ENCODE data around the gene C13orf46. TPM values are rescaled to one million over a fixed set of nuclear protein-coding genes. Genes with fewer than 3 reads are reported as not detected.

Gene C13orf46
- total RNA-seq, 1 donor from 2014 or later, result 0.61 TPM

GRCh38 chr13:114002771-114003321 is 29.0 kb upstream of the C13orf46 start:
- H3K4me1 Mint-ChIP-seq, result no peaks in the 10 kb centered on the region
- no peaks in the 10 kb centered on the region for H3K27me3 Mint-ChIP-seq
- H3K36me3 Mint-ChIP-seq (ENCODE audit: low read depth), result peaks cover 20% of the 10 kb centered on the region
- intact Hi-C loops (cut with micrococcal nuclease), result no loop called here
- DNase-seq, result no peak
- H3K9me3 Mint-ChIP-seq, result no peaks in the 10 kb centered on the region
- H3K27ac Mint-ChIP-seq, result no peak overlapping the region
- H3K4me3 Mint-ChIP-seq, result no peak overlapping the region

GRCh38 chr13:114002009-114002544 is 28.2 kb upstream of the C13orf46 start:
- no peak for DNase-seq
- intact Hi-C loops (cut with micrococcal nuclease), result no loop called here
- no peaks in the 10 kb centered on the region for H3K9me3 Mint-ChIP-seq
- no peak overlapping the region for H3K27ac Mint-ChIP-seq
- no peaks in the 10 kb centered on the region for H3K27me3 Mint-ChIP-seq
- H3K4me3 Mint-ChIP-seq, result no peak overlapping the region
- no peaks in the 10 kb centered on the region for H3K4me1 Mint-ChIP-seq
- H3K36me3 Mint-ChIP-seq (ENCODE audit: low read depth), result peaks cover 27% of the 10 kb centered on the region

- Mint-ChIP-seq H3K27ac (no peak overlapping the region), H3K27me3 (no peaks in the 10 kb centered on the region), H3K4me1 (no peaks in the 10 kb centered on the region), H3K4me3 (no peak overlapping the region), H3K36me3 (ENCODE audit: low read depth) (peaks cover 27% of the 10 kb centered on the region), H3K9me3 (no peaks in the 10 kb centered on the region)
- no peak for DNase-seq
- intact Hi-C loops (cut with micrococcal nuclease), result no loop called here
Measured at GRCh38 chr13:114001331-114002008, 27.6 kb upstream of the C13orf46 start.

GRCh38 chr13:114000151-114001040 is 26.5 kb upstream of the C13orf46 start:
- Mint-ChIP-seq H3K27me3 (no peaks in the 10 kb centered on the region), H3K9me3 (no peaks in the 10 kb centered on the region), H3K27ac (no peak overlapping the region), H3K4me1 (no peaks in the 10 kb centered on the region), H3K36me3 (ENCODE audit: low read depth) (peaks cover 27% of the 10 kb centered on the region), H3K4me3 (no peak overlapping the region)
- no peak for DNase-seq
- intact Hi-C loops (cut with micrococcal nuclease), result no loop called here

GRCh38 chr13:113999618-113999910 is 25.7 kb upstream of the C13orf46 start:
- H3K36me3 Mint-ChIP-seq (ENCODE audit: low read depth), result peaks cover 25% of the 10 kb centered on the region

GRCh38 chr13:113998781-113999617 is 25.1 kb upstream of the C13orf46 start:
- DNase-seq, result no peak
- Mint-ChIP-seq H3K27ac (no peak overlapping the region), H3K27me3 (no peaks in the 10 kb centered on the region), H3K9me3 (no peaks in the 10 kb centered on the region), H3K4me1 (no peaks in the 10 kb centered on the region), H3K4me3 (no peak overlapping the region), H3K36me3 (ENCODE audit: low read depth) (peaks cover 30% of the 10 kb centered on the region)
- intact Hi-C loops (cut with micrococcal nuclease), result no loop called here

More at GRCh38 chr13:113999618-113999910, 25.7 kb upstream of the C13orf46 start:
- Mint-ChIP-seq H3K4me3 (no peak overlapping the region), H3K9me3 (no peaks in the 10 kb centered on the region), H3K4me1 (no peaks in the 10 kb centered on the region), H3K27ac (no peak overlapping the region), H3K27me3 (no peaks in the 10 kb centered on the region)
- intact Hi-C loops (cut with micrococcal nuclease), result no loop called here
- no peak for DNase-seq

GRCh38 chr13:113997845-113998751 is 24.2 kb upstream of the C13orf46 start:
- intact Hi-C loops (cut with micrococcal nuclease), result no loop called here
- no peak overlapping the region for H3K27ac Mint-ChIP-seq
- H3K27me3 Mint-ChIP-seq, result no peaks in the 10 kb centered on the region
- no peaks in the 10 kb centered on the region for H3K9me3 Mint-ChIP-seq
- H3K4me1 Mint-ChIP-seq, result no peaks in the 10 kb centered on the region
- H3K4me3 Mint-ChIP-seq, result no peak overlapping the region
- peaks cover 30% of the 10 kb centered on the region for H3K36me3 Mint-ChIP-seq (ENCODE audit: low read depth)
- no peak for DNase-seq

GRCh38 chr13:113996912-113997745 is 23.3 kb upstream of the C13orf46 start:
- no peaks in the 10 kb centered on the region for H3K4me1 Mint-ChIP-seq
- H3K4me3 Mint-ChIP-seq, result no peak overlapping the region
- H3K27ac Mint-ChIP-seq, result no peak overlapping the region
- H3K27me3 Mint-ChIP-seq, result no peaks in the 10 kb centered on the region
- H3K9me3 Mint-ChIP-seq, result no peaks in the 10 kb centered on the region
- no peak for DNase-seq
- H3K36me3 Mint-ChIP-seq (ENCODE audit: low read depth), result peaks cover 39% of the 10 kb centered on the region
- intact Hi-C loops (cut with micrococcal nuclease), result no loop called here

- no peaks in the 10 kb centered on the region for H3K9me3 Mint-ChIP-seq
- peaks cover 44% of the 10 kb centered on the region for H3K36me3 Mint-ChIP-seq (ENCODE audit: low read depth)
- no peaks in the 10 kb centered on the region for H3K4me1 Mint-ChIP-seq
- H3K27me3 Mint-ChIP-seq, result no peaks in the 10 kb centered on the region
- intact Hi-C loops (cut with micrococcal nuclease), result no loop called here
- no peak overlapping the region for H3K27ac Mint-ChIP-seq
- no peak overlapping the region for H3K4me3 Mint-ChIP-seq
- no peak for DNase-seq
Measured at GRCh38 chr13:113996081-113996911, 22.4 kb upstream of the C13orf46 start.

GRCh38 chr13:113995051-113995601 is 21.2 kb upstream of the C13orf46 start:
- intact Hi-C loops (cut with micrococcal nuclease), result no loop called here

GRCh38 chr13:113992276-113993005 is 18.6 kb upstream of the C13orf46 start:
- peaks cover 50% of the 10 kb centered on the region for H3K36me3 Mint-ChIP-seq (ENCODE audit: low read depth)
- intact Hi-C loops (cut with micrococcal nuclease), result no loop called here

More at GRCh38 chr13:113995051-113995601, 21.2 kb upstream of the C13orf46 start:
- DNase-seq, result no peak
- Mint-ChIP-seq H3K27ac (no peak overlapping the region), H3K4me1 (no peaks in the 10 kb centered on the region), H3K9me3 (peaks cover under 1% of the 10 kb centered on the region), H3K27me3 (no peaks in the 10 kb centered on the region), H3K4me3 (no peak overlapping the region), H3K36me3 (ENCODE audit: low read depth) (peaks cover 49% of the 10 kb centered on the region)

More at GRCh38 chr13:113992276-113993005, 18.6 kb upstream of the C13orf46 start:
- Mint-ChIP-seq H3K27ac (no peak overlapping the region), H3K4me1 (peaks cover 2% of the 10 kb centered on the region), H3K4me3 (no peak overlapping the region), H3K27me3 (no peaks in the 10 kb centered on the region), H3K9me3 (peaks cover 16% of the 10 kb centered on the region)
- DNase-seq, result no peak

Data from activated CD4-positive, alpha-beta T cell treated with anti-CD3 and anti-CD28 coated beads, Interleukin-2, amount 10 ng/mL, durations not matched to agents 24 days and 14 days (primary cell).